HG02763 (cell line): Measurements from ENCODE around the gene ZNF723.
"Not testable (repeated sequence)": the region's sequence is repeated elsewhere in the genome, so short reads cannot be mapped to it uniquely, and the experiment has no call there.

Experiments
- ATAC-seq: cut with Tn5 transposase; IDR thresholded peaks from one replicate; pipeline ENCODE4 v1.9.1; 2021; ENCODE audit warnings: mild to moderate bottlenecking, moderate library complexity; ENCODE audit not compliant: unreplicated experiment

The ZNF723 gene

GRCh38 chr19:22832031-22832762 lies at the start of gene ZNF723:
ZNF723 (plus strand) TSS chr19:22832291; CDS start chr19:22832380, 89 bp downstream.
- ATAC-seq, result no peak

DNA sequence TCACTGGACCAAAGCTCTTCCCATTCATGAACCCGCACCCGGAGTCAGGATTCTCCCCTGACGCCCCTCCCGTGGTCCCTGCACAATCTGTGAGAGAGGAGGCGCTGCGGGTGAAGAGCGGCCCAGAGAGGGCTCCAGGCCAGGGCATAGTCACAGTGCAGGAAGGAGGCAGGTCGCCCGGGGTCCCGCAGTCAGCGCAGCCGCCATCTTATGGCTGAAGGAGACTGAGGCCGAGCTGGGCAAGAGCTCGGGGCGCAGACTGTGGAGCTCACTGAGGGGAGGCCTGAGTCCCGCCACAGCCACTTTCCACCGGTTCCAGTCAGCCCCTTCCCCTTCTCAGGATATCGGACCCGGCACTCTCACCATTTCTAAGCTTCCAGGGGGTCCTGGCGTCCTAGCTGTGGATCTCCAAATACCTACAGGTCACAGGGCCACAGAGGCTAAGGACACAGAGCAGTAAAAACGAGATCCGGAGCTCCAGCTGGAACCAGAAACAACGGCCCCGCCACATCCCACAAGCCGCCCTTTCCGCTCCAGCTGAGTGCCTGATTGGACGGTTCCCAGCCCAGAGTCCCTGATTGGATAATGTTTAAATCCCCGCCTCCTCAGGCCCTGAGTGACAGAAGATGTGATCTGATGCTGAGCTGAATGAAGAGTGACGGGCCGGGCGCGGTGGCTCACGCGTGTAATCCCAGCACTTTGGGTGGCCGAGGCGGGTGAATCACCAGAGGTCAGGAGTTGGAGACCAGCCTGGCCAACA lies 48.3 kb upstream of the ZNF723 start, which contains the start of gene ZNF99:
Gene ZNF99, minus strand, starts transcription at position 501 of the 760 bp plus-strand sequence. Its CDS starts 135 bp downstream, at position 366.
- no peak for ATAC-seq

- not testable (repeated sequence) for ATAC-seq
These were observed 39.2 kb upstream of the ZNF723 start for GRCh38 chr19:22792863-22793262.

DNA sequence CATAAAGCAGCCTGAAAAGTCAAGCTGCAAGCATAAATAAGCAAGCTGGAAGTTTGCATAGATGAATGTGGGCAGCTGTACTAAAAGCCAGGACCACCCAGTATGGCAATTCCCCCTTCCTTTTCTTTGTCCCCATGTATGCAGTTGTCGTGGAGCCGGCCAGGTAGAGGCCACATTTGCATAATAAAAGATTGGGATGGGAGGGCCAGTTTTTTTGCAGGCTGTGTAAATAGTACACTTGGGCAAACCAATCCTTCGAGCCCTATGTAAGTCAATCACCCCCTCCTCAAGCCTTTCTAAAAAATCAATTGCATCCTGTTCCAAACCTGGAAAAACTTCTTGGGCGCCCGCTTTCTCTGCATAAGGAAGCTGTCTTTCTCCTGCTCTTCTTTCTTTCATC lies 35.1 kb upstream of the ZNF723 start:
- ATAC-seq, result no peak

GRCh38 chr19:22806418-22806817 lies 25.7 kb upstream of the ZNF723 start:
- no peak for ATAC-seq

DNA sequence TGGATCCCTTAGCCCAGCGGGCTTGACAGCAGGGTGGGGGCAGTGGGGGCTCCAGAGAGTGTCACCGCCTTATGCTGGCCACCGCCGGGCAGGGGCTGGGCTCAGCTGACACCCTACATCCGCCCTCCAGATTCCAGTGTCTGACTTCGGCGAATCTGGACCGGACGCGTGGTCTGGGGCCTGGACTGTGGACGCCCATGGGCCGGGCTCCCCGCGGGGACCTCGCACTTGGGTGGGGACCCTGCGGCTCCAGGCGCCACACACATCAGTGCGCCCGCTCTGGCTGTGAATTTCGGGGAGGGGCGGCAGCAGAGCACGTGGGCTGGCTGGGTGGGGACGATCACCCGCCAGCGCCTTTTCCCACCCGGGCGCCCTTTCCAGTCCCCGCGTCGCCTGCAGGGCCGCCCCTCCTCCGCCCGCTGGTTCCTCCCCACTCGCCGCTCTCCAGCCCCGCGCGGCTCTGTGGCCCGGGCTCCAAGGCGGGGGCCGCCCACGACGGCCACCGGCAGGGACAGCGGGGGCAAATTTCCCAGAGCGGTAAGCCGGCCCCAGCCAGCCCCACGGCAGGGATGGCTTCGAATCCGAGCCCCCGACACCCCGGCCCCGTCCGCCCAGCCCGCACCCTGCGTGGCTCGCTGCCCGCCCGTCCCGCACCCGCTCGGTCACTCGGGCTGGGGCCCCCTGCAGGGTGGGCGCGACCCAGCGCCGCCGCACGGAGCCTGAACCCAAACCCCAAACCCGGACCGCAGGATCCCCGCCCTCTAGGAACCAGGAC lies 24.8 kb upstream of the ZNF723 start:
- no peak for ATAC-seq

DNA sequence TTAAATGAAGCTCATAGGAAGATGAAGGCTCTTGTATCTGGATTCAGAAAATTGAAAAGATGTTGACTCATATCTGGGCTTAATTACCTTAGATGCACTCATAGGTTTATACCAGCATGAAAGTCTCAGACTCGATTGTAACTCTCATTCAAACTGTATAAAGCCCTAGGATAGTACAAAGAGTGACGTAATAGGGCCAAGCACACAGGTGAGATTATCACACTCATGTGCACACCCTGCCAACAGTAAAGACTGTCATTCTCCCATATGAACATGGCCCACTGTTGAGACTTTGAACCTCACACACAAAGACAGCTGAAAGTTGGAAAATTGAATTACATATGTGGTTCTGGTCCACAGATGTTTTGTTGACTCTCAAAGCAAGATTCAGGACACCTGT lies 18.0 kb upstream of the ZNF723 start:
- ATAC-seq, result no peak

DNA sequence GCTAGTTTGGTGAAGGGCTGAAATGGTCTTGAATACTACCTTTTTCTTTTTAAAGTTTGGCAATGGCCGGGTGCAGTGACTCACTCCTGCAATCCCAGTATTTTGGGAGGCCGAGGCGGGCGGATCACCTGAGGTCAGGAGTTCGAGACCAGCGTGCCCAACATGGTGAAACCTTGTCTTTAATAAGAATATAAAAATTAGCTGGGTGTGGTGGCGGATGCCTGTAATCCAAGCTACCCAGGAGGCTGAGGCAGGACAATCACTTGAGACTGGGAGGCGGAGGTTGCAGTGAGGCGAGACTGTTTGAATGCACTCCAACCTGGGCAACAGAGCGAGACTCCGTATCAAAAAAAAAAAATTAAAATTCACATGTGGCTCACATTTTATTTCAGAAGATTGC lies 880 bp upstream of the ZNF723 start:
- ATAC-seq, result no peak

DNA sequence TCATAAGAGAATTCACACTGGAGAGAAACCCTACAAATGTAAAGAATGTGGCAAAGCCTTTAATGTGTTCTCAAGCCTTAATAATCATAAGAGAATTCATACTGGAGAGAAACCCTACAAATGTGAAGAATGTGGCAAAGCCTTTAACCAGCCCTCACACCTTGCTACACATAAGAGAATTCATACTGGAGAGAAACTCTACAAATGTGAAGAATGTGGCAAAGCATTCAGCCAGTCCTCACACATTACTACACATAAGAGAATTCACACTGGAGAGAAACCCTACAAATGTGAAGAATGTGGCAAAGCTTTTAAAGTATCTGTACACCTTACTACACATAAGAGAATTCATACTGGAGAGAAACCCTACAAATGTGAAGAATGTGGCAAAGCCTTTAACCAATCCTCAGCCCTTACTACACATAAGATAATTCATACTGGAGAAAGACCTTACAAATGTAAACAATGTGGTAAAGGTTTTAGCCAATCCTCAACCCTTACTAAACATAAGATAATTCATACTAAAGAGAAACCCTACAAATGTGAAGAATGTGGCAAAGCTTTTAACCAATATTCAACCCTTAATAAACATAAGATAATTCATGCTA lies 25.7 kb downstream of the ZNF723 start:
- ATAC-seq, result not testable (repeated sequence)

GRCh38 chr19:22882797-22883196 lies 50.7 kb downstream of the ZNF723 start:
- ATAC-seq, result no peak

DNA sequence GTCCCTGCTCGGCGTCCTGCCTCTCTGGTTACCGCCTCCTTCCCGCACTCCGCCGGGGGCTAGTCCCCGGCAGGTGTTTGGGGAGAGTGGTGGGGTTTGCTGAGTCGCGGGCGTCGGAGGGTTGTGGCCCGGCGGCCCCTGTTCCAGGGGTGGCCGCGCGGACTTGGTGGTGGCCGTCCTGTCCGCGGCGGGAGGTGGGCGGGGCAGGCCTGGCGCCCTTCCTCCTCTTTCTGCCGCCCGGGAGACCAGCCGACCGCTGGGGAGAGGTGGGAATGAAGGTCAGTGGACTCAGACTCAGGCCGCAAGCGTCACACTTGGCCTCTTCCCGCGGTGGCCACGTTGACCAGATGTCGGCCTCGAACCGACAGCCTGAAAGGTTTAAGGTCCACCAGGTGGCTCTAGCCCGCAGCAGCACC lies 61.8 kb downstream of the ZNF723 start:
- ATAC-seq, result no peak

- no peak for ATAC-seq
These were observed 69.5 kb downstream of the ZNF723 start for GRCh38 chr19:22901431-22902130.
